Fibroblast of peridontal ligament (primary cell): Measurements from ENCODE around the gene ANXA2.

Experiments used
- DNase-seq: peaks from one replicate; pipeline ENCODE4 v3.0.0-alpha.2; 2010; ENCODE audit errors: extremely low read depth

The ANXA2 gene

GRCh38 chr15:60389261-60390077 is 8.3 kb downstream of the ANXA2 start:
- peak; percentile 71 for DNase-seq

GRCh38 chr15:60387321-60387720 is 10.5 kb downstream of the ANXA2 start:
- peak; percentile 3 for DNase-seq

GRCh38 chr15:60386615-60387014 is 11.2 kb downstream of the ANXA2 start:
- DNase-seq, result no peak

GRCh38 chr15:60385620-60386552 is 11.9 kb downstream of the ANXA2 start:
- no peak for DNase-seq

GRCh38 chr15:60384526-60385126 is 13.2 kb downstream of the ANXA2 start:
- no peak for DNase-seq

GRCh38 chr15:60384053-60384452 is 13.7 kb downstream of the ANXA2 start:
- no peak for DNase-seq

- DNase-seq, result no peak
Observed at GRCh38 chr15:60382773-60383674, 14.8 kb downstream of the ANXA2 start.

GRCh38 chr15:60381148-60381788 is 16.5 kb downstream of the ANXA2 start:
- DNase-seq, result peak; percentile 53

GRCh38 chr15:60379525-60380274 is 18.1 kb downstream of the ANXA2 start:
- DNase-seq, result peak; percentile 99

GRCh38 chr15:60379185-60379524 is 18.6 kb downstream of the ANXA2 start:
- DNase-seq, result no peak

GRCh38 chr15:60376677-60377095 is 21.1 kb downstream of the ANXA2 start:
- no peak for DNase-seq

- peak; percentile 52 for DNase-seq
Observed at GRCh38 chr15:60375306-60375705, 22.5 kb downstream of the ANXA2 start.

- peak; percentile 96 for DNase-seq
Observed at GRCh38 chr15:60374628-60375081, 23.1 kb downstream of the ANXA2 start.

- DNase-seq, result peak; percentile 52
Observed at GRCh38 chr15:60374209-60374608, 23.6 kb downstream of the ANXA2 start.

GRCh38 chr15:60373745-60374144 is 24.0 kb downstream of the ANXA2 start:
- no peak for DNase-seq

- no peak for DNase-seq
Observed at GRCh38 chr15:60373327-60373726, 24.5 kb downstream of the ANXA2 start.

- peak; percentile 55 for DNase-seq
Observed at GRCh38 chr15:60372756-60373155, 25.0 kb downstream of the ANXA2 start.

GRCh38 chr15:60372227-60372626 is 25.6 kb downstream of the ANXA2 start:
- no peak for DNase-seq

GRCh38 chr15:60371175-60372051 is 26.4 kb downstream of the ANXA2 start:
- peak; percentile 99 for DNase-seq
